Activated CD8-positive, alpha-beta memory T cell treated with anti-CD3 and anti-CD28 coated beads, Interleukin-2, amount 50 U/mL, for 4 hours (primary cell): ENCODE data around the gene NOSTRIN.
"Not testable (repeated sequence)": the region's sequence is repeated elsewhere in the genome, so short reads cannot be mapped to it uniquely, and the experiment has no call there.

Experiments used
- DNase-seq: peaks from one replicate; pipeline ENCODE4 v3.0.0-alpha.2; 2020

Gene NOSTRIN

GRCh38 chr2:168819829-168820489 lies 17.5 kb downstream of the NOSTRIN start:
- no peak for DNase-seq

GRCh38 chr2:168821577-168821976 lies 19.1 kb downstream of the NOSTRIN start:
- no peak for DNase-seq

- DNase-seq, result no peak
These were observed 19.6 kb downstream of the NOSTRIN start for GRCh38 chr2:168821992-168822391.

GRCh38 chr2:168825126-168825525 lies 22.7 kb downstream of the NOSTRIN start:
- no peak for DNase-seq

- no peak for DNase-seq
These were observed 28.5 kb downstream of the NOSTRIN start for GRCh38 chr2:168830958-168831357.

- DNase-seq, result no peak
These were observed 29.2 kb downstream of the NOSTRIN start for GRCh38 chr2:168831662-168832061.

- no peak for DNase-seq
These were observed 33.5 kb downstream of the NOSTRIN start for GRCh38 chr2:168835969-168836368.

GRCh38 chr2:168841445-168841844 lies 39.0 kb downstream of the NOSTRIN start:
- DNase-seq, result no peak

- DNase-seq, result no peak
These were observed 40.8 kb downstream of the NOSTRIN start for GRCh38 chr2:168843253-168843652.

- no peak for DNase-seq
These were observed 45.8 kb downstream of the NOSTRIN start for GRCh38 chr2:168848225-168848624.

- no peak for DNase-seq
These were observed 47.2 kb downstream of the NOSTRIN start for GRCh38 chr2:168849610-168850009.

GRCh38 chr2:168850846-168851245 lies 48.4 kb downstream of the NOSTRIN start:
- no peak for DNase-seq

- DNase-seq, result no peak
These were observed 49.4 kb downstream of the NOSTRIN start for GRCh38 chr2:168851674-168852320.

GRCh38 chr2:168852481-168852880 lies 50.0 kb downstream of the NOSTRIN start:
- no peak for DNase-seq

GRCh38 chr2:168853471-168853870 lies 51.0 kb downstream of the NOSTRIN start:
- no peak for DNase-seq

GRCh38 chr2:168854651-168855050 lies 52.2 kb downstream of the NOSTRIN start:
- no peak for DNase-seq

GRCh38 chr2:168855601-168856000 lies 53.2 kb downstream of the NOSTRIN start:
- DNase-seq, result no peak

- no peak for DNase-seq
These were observed 55.7 kb downstream of the NOSTRIN start for GRCh38 chr2:168858146-168858545.

- DNase-seq, result not testable (repeated sequence)
These were observed 64.7 kb downstream of the NOSTRIN start for GRCh38 chr2:168867164-168867563.

GRCh38 chr2:168870369-168870768 lies 67.9 kb downstream of the NOSTRIN start:
- DNase-seq, result not testable (repeated sequence)

GRCh38 chr2:168870824-168871223 lies 68.4 kb downstream of the NOSTRIN start:
- not testable (repeated sequence) for DNase-seq

- no peak for DNase-seq
These were observed 72.1 kb downstream of the NOSTRIN start for GRCh38 chr2:168874368-168875054.

- DNase-seq, result not testable (repeated sequence)
These were observed 79.7 kb downstream of the NOSTRIN start for GRCh38 chr2:168882163-168882562.

- DNase-seq, result no peak
These were observed 82.5 kb downstream of the NOSTRIN start for GRCh38 chr2:168884975-168885374.
